Bone marrow (tissue), 2 donors: ENCODE measurements around the gene PDE7B.

ENCODE experiments used
- DNase-seq, 2 donors: peaks; one replicate each; lab custom pipeline; 2025; lab: John Stamatoyannopoulos, UW

The PDE7B gene

GRCh38 chr6:135987226-135987625 lies 135.7 kb downstream of the PDE7B start:
- no peak for DNase-seq

- no peak for DNase-seq
Observed at GRCh38 chr6:135990439-135990838, 138.9 kb downstream of the PDE7B start.

- DNase-seq, result no peak
Observed at GRCh38 chr6:135990855-135991464, 139.5 kb downstream of the PDE7B start.

- DNase-seq, result no peak
Observed at GRCh38 chr6:135992739-135993138, 141.2 kb downstream of the PDE7B start.

GRCh38 chr6:135993361-135993760 lies 141.9 kb downstream of the PDE7B start:
- no peak for DNase-seq

GRCh38 chr6:135994857-135995544 lies 143.5 kb downstream of the PDE7B start:
- DNase-seq, result no peak

GRCh38 chr6:135995545-135995898 lies 144.0 kb downstream of the PDE7B start:
- no peak for DNase-seq

GRCh38 chr6:135996668-135997067 lies 145.2 kb downstream of the PDE7B start:
- DNase-seq, result no peak

- DNase-seq, result no peak
Observed at GRCh38 chr6:135999393-135999792, 147.9 kb downstream of the PDE7B start.

- DNase-seq, result no peak
Observed at GRCh38 chr6:136007345-136007744, 155.8 kb downstream of the PDE7B start.

GRCh38 chr6:136011475-136011874 lies 160.0 kb downstream of the PDE7B start:
- DNase-seq, result no peak

- no peak for DNase-seq
Observed at GRCh38 chr6:136012198-136012887, 160.8 kb downstream of the PDE7B start.

GRCh38 chr6:136012943-136013342 lies 161.4 kb downstream of the PDE7B start:
- no peak for DNase-seq

- DNase-seq, result no peak
Observed at GRCh38 chr6:136014454-136015437, 163.2 kb downstream of the PDE7B start.

GRCh38 chr6:136015531-136015930 lies 164.0 kb downstream of the PDE7B start:
- no peak for DNase-seq

GRCh38 chr6:136016228-136017225 lies 165.0 kb downstream of the PDE7B start:
- no peak for DNase-seq

- no peak for DNase-seq
Observed at GRCh38 chr6:136020691-136021090, 169.2 kb downstream of the PDE7B start.

GRCh38 chr6:136022224-136022874 lies 170.8 kb downstream of the PDE7B start:
- DNase-seq, result no peak

GRCh38 chr6:136024711-136025110 lies 173.2 kb downstream of the PDE7B start:
- DNase-seq, result no peak

GRCh38 chr6:136025736-136026135 lies 174.2 kb downstream of the PDE7B start:
- DNase-seq, result no peak
